ENCODE results near the gene BEAN1.
A peak's percentile ranks its signal among the peaks of the same experiment; 100 is the strongest.

BEAN1 gene

DNA sequence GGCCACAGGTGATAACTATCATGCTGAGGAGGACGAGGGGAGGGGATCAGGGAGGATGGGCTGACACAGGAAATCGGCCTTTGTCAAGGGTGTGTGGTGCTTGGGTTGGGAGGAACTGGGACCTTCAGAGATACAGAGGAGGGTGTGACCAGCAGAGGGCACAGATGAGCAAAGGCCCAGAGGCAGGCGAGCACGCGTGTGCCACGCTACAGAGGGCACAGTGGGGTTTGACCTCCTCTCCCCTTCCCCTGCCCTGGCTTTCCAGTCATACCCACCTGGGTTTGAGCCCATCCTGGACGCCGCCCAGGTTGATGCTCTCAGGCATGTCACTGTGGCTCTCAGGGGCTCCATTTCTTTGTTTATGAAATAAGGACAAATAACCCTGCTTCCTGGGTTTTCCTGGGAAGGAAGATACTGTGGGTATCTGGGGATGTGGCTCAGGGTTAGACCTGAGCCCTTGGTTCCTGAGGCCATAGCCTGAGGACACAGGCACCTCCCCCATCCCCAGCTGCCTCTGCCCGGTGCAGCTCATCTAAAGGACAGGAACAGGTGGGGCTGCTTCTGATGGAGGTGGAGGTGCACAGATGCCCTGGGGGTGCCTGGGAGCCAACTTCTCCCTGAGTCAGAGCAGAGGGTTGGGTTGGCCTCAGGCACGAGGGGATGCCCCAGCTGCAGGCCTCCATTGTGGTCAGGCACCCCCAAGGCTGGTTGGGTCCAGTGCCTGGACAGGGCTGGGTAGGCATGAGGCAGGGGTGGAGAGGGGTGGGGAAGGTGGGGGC is 51.8 kb downstream of the BEAN1 start:
- TF ChIP-seq, protein P1, sequence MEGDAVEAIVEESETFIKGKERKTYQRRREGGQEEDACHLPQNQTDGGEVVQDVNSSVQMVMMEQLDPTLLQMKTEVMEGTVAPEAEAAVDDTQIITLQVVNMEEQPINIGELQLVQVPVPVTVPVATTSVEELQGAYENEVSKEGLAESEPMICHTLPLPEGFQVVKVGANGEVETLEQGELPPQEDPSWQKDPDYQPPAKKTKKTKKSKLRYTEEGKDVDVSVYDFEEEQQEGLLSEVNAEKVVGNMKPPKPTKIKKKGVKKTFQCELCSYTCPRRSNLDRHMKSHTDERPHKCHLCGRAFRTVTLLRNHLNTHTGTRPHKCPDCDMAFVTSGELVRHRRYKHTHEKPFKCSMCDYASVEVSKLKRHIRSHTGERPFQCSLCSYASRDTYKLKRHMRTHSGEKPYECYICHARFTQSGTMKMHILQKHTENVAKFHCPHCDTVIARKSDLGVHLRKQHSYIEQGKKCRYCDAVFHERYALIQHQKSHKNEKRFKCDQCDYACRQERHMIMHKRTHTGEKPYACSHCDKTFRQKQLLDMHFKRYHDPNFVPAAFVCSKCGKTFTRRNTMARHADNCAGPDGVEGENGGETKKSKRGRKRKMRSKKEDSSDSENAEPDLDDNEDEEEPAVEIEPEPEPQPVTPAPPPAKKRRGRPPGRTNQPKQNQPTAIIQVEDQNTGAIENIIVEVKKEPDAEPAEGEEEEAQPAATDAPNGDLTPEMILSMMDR (IDR thresholded peaks at IDR 0.05; ENCODE audit: low read depth, low read length, missing control alignments), result peak; percentile 81
- peak; percentile 42 for DNase-seq (ENCODE audit: extremely low read depth, low read depth)
- H3K4me3 ChIP-seq (replicated peaks; ENCODE audit: low read depth, low read length), result no peak overlapping the region

DNA sequence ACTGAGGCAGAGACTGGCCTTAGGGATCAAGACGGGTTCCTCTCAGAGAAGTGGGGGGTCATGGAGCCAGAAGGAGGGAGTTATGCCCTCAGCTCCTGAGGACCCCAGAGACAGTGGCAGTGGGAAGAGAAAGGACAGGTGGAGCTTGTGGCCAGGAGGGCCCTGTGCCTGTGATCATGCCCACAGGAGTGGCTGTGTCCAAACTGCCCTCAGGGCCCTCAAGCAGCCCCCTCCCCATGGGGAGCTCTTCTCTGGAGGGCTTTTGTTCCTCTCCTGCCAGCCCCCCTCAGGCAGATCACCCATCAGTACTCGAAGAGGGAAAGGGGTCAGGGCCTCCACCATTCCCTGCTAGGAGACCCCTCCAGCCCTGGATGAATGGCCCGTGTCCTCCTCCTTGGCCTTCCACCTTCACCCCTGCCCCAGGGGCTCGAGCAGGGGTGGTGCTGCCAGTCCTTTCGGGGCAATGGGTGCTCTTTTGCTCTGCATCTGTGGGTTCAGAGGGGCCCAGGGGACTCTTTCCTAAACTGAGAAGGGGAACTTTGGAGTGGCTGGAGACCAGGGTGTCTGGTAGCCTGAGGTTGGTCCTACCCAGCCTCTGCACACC is 52.7 kb downstream of the BEAN1 start:
- no peak for DNase-seq (ENCODE audit: extremely low read depth, low read depth)
- no peak overlapping the region for H3K4me3 ChIP-seq (replicated peaks; ENCODE audit: low read depth, low read length)
- TF ChIP-seq, protein P1 (IDR thresholded peaks at IDR 0.05; ENCODE audit: low read depth, low read length, missing control alignments), result no peak

DNA sequence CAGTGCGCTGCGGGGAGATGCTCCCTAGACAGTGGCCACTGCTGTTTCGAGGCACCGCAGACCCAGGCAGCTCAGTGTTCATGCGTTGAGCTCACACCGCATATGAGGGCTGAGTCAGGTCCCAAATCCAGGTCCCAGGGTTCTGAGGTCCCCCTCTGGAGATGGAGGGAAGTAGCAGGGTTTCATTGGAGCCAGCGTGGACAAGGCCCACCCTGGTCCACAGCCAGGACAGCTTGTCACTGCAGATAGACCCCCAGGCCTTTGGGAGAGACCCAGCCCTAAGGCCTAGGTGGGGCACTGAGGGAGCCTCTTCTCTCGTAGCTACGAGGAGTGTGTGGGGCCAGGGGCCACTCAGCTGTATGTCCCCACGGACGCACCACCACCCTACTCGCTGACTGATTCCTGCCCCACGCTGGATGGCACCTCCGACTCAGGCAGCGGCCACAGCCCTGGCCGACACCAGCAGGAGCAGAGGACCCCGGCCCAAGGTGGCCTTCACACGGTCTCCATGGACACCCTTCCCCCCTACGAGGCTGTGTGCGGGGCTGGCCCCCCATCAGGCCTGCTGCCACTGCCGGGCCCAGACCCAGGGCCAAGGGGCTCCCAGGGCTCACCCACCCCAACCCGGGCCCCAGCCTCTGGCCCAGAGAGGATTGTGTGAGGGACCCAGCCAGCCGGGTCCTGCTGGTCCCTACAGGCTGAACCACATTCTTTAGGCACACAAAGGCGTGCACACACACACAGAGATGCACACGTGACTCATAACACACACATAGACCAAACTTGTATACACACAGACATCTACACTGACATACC is 53.4 kb downstream of the BEAN1 start:
- TF ChIP-seq, protein P1 (IDR thresholded peaks at IDR 0.05; ENCODE audit: low read depth, low read length, missing control alignments), result no peak
- DNase-seq (ENCODE audit: extremely low read depth, low read depth), result no peak
- no peak overlapping the region for H3K4me3 ChIP-seq (replicated peaks; ENCODE audit: low read depth, low read length)

DNA sequence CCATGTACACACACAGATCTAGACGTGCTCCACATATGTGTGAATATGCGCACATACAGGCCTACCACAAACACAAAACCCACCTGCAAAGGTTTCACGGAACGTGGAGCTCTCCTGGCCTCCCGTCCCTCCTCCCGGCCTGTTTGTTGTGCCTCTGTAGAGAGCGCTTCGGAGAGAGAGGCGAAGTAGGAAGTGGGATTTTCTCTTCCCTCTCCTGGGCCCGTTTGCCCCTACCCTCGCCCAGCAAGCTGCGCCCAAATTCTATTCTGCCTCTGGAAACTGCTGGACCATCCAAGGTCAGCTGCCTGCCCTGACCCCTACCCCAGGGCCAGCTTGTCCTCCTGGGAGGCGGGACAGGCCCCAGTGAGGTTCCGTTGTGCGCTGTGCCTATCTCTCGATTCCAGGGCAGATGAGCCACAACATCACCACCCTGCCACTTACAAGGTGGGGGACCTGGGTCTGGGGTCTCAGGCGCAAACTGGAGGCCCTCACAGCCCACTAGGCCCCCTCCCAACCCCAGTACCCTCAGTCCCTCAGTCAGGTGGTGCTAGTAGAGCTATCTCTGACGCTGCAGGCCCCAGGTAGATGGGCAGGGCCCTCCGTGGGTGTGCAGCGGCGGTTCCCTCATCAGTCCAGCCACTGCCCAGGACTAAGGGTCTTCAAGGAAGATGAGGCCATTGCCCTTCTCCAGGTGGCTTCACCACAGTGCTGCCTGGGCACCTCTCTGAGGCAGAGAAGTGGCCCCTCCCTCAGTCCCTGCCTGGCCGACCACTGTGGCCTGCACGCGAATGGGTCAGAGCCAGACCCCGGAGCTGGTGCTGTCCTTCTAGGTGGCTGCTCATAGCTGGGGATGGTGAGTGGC is 54.2 kb downstream of the BEAN1 start:
- TF ChIP-seq, protein P1 (IDR thresholded peaks at IDR 0.05; ENCODE audit: low read depth, low read length, missing control alignments), result no peak
- no peak for DNase-seq (ENCODE audit: extremely low read depth, low read depth)
- no peak overlapping the region for H3K4me3 ChIP-seq (replicated peaks; ENCODE audit: low read depth, low read length)

DNA sequence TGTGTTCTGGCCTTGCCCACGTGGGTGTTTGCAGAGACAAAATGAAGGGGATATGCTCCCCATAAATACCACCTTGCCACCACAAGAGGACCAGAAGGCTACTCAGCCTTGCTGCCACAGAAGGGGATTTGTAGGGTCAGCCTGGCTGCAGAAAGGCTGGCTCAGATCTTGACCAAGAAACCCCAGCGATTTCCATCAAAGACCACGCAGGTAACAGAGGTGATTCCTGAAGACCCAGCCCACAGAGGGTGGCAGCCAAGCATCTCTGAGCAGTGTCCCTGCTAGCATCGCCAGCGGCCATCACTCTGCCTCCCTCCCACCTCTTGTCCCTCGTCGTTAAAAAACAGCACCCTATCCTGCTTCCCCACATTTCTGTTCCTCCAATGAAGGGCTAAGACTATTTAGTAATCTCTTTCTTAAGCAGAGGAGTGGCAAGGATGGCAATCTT is 54.9 kb downstream of the BEAN1 start:
- no peak for DNase-seq (ENCODE audit: extremely low read depth, low read depth)
- no peak overlapping the region for H3K4me3 ChIP-seq (replicated peaks; ENCODE audit: low read depth, low read length)
- TF ChIP-seq, protein P1 (IDR thresholded peaks at IDR 0.05; ENCODE audit: low read depth, low read length, missing control alignments), result no peak

Data from HFF-Myc (cell line).